Stimulated activated CD8-positive, alpha-beta memory T cell treated with anti-CD3 and anti-CD28 coated beads, Interleukin-7, amount 100 ng/mL, for 48 hours (primary cell): ENCODE data around the gene AGPAT3.
"Not testable (repeated sequence)": the region's sequence is repeated elsewhere in the genome, so short reads cannot be mapped to it uniquely, and the experiment has no call there.

ENCODE experiments used
- DNase-seq, 2 donors: peaks; one replicate each; pipeline ENCODE4 v3.0.0-alpha.2; 2020; ENCODE audit warnings: low read depth in 1 of 2; ENCODE audit errors: extremely low read depth in 1 of 2

The AGPAT3 gene

GRCh38 chr21:43881935-43882334 is 16.9 kb downstream of the AGPAT3 start:
- DNase-seq: no peak

GRCh38 chr21:43882952-43883545 is 18.0 kb downstream of the AGPAT3 start:
- DNase-seq: no peak

- no peak for DNase-seq
These were observed 19.2 kb downstream of the AGPAT3 start for GRCh38 chr21:43884012-43884860.

GRCh38 chr21:43884861-43885417 is 19.9 kb downstream of the AGPAT3 start:
- no peak for DNase-seq

- DNase-seq: no peak
These were observed 20.7 kb downstream of the AGPAT3 start for GRCh38 chr21:43885721-43886120.

DNA sequence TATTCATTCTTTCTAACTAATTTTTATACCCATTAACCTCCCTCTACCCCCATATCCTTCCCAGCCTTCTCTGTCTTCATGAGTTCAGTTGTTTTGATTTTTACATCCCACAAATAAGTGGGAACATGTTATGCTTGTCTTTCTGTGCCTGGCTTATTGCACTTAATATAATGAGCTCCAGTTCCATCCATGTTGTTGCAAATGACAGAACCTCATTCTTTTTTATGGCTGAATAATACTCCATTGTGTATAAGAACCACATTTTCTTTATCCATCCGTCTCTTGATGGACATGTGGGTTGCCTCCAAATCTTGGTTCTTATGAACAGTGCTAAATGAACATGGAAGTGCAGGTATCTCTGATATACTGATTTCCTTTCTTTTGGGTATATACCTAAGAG is 21.5 kb downstream of the AGPAT3 start:
- DNase-seq: no peak

- no peak for DNase-seq
These were observed 24.0 kb downstream of the AGPAT3 start for GRCh38 chr21:43889069-43889468.

GRCh38 chr21:43890042-43890441 is 25.0 kb downstream of the AGPAT3 start:
- DNase-seq: no peak

GRCh38 chr21:43892334-43892733 is 27.3 kb downstream of the AGPAT3 start:
- DNase-seq: no peak

- no peak for DNase-seq
These were observed 28.0 kb downstream of the AGPAT3 start for GRCh38 chr21:43892984-43893535.

GRCh38 chr21:43893536-43894205 is 28.6 kb downstream of the AGPAT3 start:
- peak in 1 of 2 donors; percentile 49 for DNase-seq

DNA sequence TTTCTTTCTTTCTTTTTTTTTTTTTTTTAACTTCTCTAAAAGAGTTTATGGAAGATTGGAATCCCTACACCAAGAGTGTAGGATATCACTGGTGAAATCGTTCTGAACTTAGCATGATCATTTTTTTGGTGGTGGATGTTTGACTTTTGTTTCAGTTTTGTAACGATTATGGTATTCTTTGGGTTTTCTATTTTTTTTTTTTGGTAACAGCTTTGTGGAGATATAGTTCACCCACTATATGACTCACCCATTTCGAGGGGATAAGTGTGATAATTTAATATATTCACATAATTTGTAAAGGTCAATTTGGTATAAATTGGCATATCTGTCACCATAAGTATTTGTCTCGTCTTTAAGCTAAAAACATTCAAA is 29.2 kb downstream of the AGPAT3 start:
- DNase-seq: no peak

DNA sequence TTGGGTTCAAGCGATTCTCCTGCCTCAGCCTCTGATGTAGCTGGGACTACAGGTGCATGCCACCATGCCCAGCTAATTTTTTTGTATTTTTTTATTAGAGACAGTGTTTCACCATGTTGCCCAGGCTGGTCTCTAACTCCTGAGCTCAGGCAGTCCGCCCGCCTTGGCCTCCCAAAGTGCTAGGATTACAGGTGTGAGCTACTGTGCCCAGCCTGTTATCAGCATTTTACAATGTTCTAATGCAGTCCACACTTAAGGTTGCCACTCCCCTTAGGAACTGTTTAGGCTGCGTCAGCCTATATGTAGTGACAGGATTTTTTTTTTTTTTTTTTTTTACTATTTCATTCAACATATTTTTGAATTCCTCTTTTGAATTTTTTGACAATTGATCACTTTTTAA is 30.2 kb downstream of the AGPAT3 start:
- no peak for DNase-seq

GRCh38 chr21:43896696-43897299 is 31.8 kb downstream of the AGPAT3 start:
- DNase-seq: not testable (repeated sequence)

DNA sequence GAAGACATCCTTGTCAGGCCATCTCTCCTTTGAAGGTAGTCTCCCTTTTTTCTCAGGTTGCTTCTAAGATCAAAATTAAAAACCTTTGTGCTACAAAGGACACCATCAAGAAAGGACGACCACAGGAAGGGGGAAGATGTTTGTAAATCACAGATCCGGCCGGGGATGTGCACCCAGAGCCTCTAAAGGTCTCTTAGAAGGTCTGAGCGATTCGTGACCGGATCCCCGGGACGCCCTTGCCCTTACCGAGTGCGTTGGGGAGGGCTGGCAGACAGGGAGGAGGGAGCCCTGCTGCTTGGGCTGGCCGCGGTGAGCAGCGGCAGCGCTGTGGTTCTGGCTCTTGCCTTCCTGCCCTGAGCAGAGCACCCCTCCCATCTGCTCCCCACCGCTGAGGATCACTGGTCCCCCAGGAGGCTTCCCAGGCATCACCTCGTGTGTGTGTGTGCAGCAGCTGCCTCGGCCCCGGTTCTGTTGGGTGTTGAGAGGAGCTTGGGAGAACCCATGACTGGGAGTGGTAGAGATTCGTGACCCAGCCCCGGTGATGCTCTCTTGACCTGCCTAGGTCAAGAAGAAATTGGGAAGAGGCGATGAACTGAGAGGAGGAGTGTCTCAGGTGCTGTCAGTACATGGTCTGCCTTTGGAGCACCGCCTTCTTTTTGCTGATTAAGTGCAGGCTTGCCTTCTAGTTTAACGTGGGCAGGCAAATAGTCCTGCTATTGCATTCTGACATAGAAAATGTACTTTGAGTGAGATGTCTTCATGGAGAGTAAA is 34.5 kb downstream of the AGPAT3 start:
- no peak for DNase-seq

DNA sequence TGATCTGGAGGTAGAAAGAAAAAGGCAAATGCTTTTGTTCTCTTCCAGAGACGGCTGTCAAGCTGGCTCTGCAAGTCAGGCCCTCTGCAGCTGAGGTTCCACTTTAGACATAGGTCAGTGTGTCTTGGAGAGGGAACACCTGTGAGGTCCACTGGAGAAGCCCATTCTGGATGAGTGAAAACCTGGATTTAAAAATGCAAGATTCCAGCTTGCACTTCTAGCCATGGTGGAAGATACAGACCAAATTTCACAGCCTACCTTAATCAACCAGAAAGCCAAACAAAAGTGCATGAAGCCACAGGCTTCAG is 35.0 kb downstream of the AGPAT3 start:
- no peak for DNase-seq

GRCh38 chr21:43900690-43901089 is 35.7 kb downstream of the AGPAT3 start:
- no peak for DNase-seq

DNA sequence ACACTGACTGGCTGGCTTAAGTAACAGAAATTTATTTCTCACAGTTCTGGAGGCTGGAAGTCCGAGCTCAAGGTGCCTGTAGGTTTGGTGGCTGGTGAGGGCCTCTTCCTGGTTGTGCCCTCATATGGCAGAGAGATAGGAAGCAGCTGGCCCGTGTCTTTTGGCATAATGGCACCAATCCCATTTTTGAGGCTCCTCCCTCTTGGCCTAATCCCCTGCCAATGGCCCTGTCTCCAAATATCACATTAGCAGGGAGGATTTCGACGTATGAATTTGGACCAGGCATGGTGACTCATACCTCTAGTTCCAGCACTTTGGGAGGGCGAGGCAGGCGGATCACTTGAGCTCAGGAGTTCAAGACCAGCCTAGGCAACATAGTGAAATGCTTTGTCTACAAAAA is 37.4 kb downstream of the AGPAT3 start:
- no peak for DNase-seq

DNA sequence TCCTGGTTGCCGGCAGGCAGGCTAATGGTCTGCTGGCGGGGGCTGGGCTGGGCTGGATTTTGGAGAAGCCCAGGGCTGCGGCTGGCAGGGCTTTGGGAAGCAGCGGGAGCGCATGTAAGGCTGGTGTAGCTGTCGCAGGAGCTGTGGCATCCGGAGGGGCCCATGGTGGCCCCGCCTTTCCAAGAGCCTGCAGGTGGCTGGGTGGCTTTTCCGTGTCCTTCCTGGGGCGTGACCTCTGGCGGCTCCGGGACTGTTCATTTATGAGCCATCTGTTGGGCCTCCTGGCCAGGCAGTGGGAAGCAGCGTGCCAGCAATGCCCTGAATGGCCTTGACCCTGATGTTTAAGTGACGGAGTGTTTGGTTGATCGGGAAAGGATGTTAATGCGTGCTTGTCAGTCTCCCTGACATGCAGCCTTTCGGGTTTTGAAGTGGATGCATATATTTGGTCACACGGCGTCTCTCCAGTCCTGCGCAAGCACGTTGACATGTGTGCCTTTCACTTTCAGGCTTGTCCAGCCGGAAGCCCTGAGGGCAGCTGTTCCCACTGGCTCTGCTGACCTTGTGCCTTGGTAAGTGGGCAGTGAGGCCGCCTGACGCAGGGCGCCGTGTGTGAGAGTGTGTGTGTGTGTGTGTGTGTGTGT is 38.5 kb downstream of the AGPAT3 start:
- DNase-seq: no peak

GRCh38 chr21:43904331-43904781 is 39.3 kb downstream of the AGPAT3 start:
- no peak for DNase-seq
